Stimulated activated CD8-positive, alpha-beta memory T cell treated with anti-CD3 and anti-CD28 coated beads, Interleukin-15, amount 100 ng/mL, for 48 hours (primary cell): ENCODE measurements around the gene IL1RAPL2.
"Not testable (repeated sequence)": the region's sequence is repeated elsewhere in the genome, so short reads cannot be mapped to it uniquely, and the experiment has no call there.

Source experiments
- DNase-seq, 2 donors: peaks; one replicate each; pipeline ENCODE4 v3.0.0-alpha.2; 2020; ENCODE audit warnings: low read depth in 2 of 2

The IL1RAPL2 gene

GRCh38 chrX:105017641-105018040, 451.6 kb downstream of the IL1RAPL2 start:
- no peak for DNase-seq

- DNase-seq, result no peak
These were observed 452.9 kb downstream of the IL1RAPL2 start for GRCh38 chrX:105018865-105019264.

GRCh38 chrX:105028962-105029361, 463.0 kb downstream of the IL1RAPL2 start:
- not testable (repeated sequence) for DNase-seq

- no peak for DNase-seq
These were observed 472.8 kb downstream of the IL1RAPL2 start for GRCh38 chrX:105038672-105039328.

GRCh38 chrX:105050921-105051320, 484.9 kb downstream of the IL1RAPL2 start:
- no peak for DNase-seq

GRCh38 chrX:105051364-105051763, 485.4 kb downstream of the IL1RAPL2 start:
- no peak for DNase-seq

GRCh38 chrX:105052926-105053325, 486.9 kb downstream of the IL1RAPL2 start:
- no peak for DNase-seq

- no peak for DNase-seq
These were observed 497.7 kb downstream of the IL1RAPL2 start for GRCh38 chrX:105063743-105064142.

GRCh38 chrX:105098201-105098600, 532.2 kb downstream of the IL1RAPL2 start:
- DNase-seq, result no peak

- DNase-seq, result no peak
These were observed 532.8 kb downstream of the IL1RAPL2 start for GRCh38 chrX:105098812-105099211.

GRCh38 chrX:105101378-105101777, 535.4 kb downstream of the IL1RAPL2 start:
- DNase-seq, result no peak

- DNase-seq, result no peak
These were observed 543.9 kb downstream of the IL1RAPL2 start for GRCh38 chrX:105109936-105110335.

- no peak for DNase-seq
These were observed 548.6 kb downstream of the IL1RAPL2 start for GRCh38 chrX:105114554-105115130.

- DNase-seq, result not testable (repeated sequence)
These were observed 549.8 kb downstream of the IL1RAPL2 start for GRCh38 chrX:105115596-105116320.

GRCh38 chrX:105116486-105116885, 550.5 kb downstream of the IL1RAPL2 start:
- DNase-seq, result no peak

GRCh38 chrX:105117621-105118020, 551.6 kb downstream of the IL1RAPL2 start:
- no peak for DNase-seq

GRCh38 chrX:105120463-105120862, 554.5 kb downstream of the IL1RAPL2 start:
- DNase-seq, result no peak

- no peak for DNase-seq
These were observed 555.2 kb downstream of the IL1RAPL2 start for GRCh38 chrX:105121186-105121585.

- no peak for DNase-seq
These were observed 560.2 kb downstream of the IL1RAPL2 start for GRCh38 chrX:105126201-105126600.

GRCh38 chrX:105134273-105134672, 568.3 kb downstream of the IL1RAPL2 start:
- no peak for DNase-seq

- DNase-seq, result no peak
These were observed 570.8 kb downstream of the IL1RAPL2 start for GRCh38 chrX:105136786-105137185.

- DNase-seq, result no peak
These were observed 584.0 kb downstream of the IL1RAPL2 start for GRCh38 chrX:105150036-105150435.

GRCh38 chrX:105150557-105150956, 584.6 kb downstream of the IL1RAPL2 start:
- no peak for DNase-seq
